ENCODE results near the gene SPATS1. TPM values are rescaled to one million over a fixed set of nuclear protein-coding genes. Genes with fewer than 3 reads are reported as not detected.

SPATS1 gene
- total and polyA plus RNA-seq, 2 donors (not counting 1 experiment from before 2014, with no cell fraction given): not detected

DNA sequence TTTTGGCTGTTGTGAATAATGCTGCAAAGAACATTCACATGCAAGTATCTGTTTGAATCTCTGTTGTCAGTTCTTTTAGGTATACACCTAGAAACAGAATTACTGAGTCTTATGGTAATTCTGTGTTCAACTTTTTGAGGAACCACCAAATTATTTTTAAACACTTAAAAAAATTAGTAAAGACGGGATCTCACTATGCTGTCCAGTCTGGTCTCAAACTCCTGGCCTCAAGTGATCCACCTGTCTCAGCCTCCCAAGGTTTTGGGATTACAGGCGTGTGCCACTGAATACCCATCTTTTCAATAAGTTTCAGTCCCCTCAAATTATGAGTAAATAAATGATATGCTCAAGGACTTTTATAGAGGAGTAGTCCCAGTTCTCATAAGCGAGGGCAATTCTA, 17.5 kb downstream of the SPATS1 start:
- no peak overlapping the region for H3K4me2 ChIP-seq (replicated peaks; ENCODE audit: low read depth, low read length, poor library complexity, severe bottlenecking)
- H3K27ac ChIP-seq (ENCODE audit: low read length in 2 of 2): no peak overlapping the region
- H3K27me3 Mint-ChIP-seq: peaks cover 18% of the 10 kb centered on the region
- no peak overlapping the region for H2AFZ ChIP-seq (ENCODE audit: insufficient read depth, low read depth, low read length, poor library complexity, severe bottlenecking)
- H3K27me3 ChIP-seq (replicated peaks in 1 of 4; ENCODE audit: control extremely low read depth in 1 of 4, control insufficient read depth in 3 of 4, insufficient read depth in 4 of 4, low read length in 3 of 4): peaks cover 0 to 10% (median 4%) of the 10 kb centered on the region in 4 experiments
- ATAC-seq (ENCODE audit: low read depth): no peak
- no peak for TF ChIP-seq EZH2 (IDR thresholded peaks at IDR 0.05; ENCODE audit: borderline replicate concordance, insufficient read depth, low read depth, low read length, poor library complexity, severe bottlenecking)
- TF ChIP-seq, protein P1, sequence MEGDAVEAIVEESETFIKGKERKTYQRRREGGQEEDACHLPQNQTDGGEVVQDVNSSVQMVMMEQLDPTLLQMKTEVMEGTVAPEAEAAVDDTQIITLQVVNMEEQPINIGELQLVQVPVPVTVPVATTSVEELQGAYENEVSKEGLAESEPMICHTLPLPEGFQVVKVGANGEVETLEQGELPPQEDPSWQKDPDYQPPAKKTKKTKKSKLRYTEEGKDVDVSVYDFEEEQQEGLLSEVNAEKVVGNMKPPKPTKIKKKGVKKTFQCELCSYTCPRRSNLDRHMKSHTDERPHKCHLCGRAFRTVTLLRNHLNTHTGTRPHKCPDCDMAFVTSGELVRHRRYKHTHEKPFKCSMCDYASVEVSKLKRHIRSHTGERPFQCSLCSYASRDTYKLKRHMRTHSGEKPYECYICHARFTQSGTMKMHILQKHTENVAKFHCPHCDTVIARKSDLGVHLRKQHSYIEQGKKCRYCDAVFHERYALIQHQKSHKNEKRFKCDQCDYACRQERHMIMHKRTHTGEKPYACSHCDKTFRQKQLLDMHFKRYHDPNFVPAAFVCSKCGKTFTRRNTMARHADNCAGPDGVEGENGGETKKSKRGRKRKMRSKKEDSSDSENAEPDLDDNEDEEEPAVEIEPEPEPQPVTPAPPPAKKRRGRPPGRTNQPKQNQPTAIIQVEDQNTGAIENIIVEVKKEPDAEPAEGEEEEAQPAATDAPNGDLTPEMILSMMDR (IDR thresholded peaks at IDR 0.05): no peak
- CTCF ChIA-PET: interaction anchor here (0.6 kb wide), 1 partner anchor 48 kb away, joined by 3 read pairs; no protein-coding TSS in a partner anchor
- no peak overlapping the region for H3K4me3 ChIP-seq (ENCODE audit: control extremely low read depth in 1 of 5, extremely low read depth in 1 of 5, insufficient read depth in 1 of 5, low read depth in 2 of 5, low read length in 4 of 5)
- H3K4me3 Mint-ChIP-seq: no peak overlapping the region
- no peak overlapping the region for H3K27ac Mint-ChIP-seq
- no peaks in the 10 kb centered on the region for H3K4me1 ChIP-seq (ENCODE audit: control insufficient read depth in 2 of 2, insufficient read depth in 2 of 2, low read length in 2 of 2)
- 100% methylated on average over 1 of the region's 3 CpGs for WGBS (ENCODE audit: insufficient coverage)
- no peaks in the 10 kb centered on the region for H3K79me2 ChIP-seq (ENCODE audit: control insufficient read depth, insufficient read depth, low read length)
- POLR2A ChIA-PET: no interaction called here
- intact Hi-C loops (cut with micrococcal nuclease): no loop called here
- peaks cover 5% of the 10 kb centered on the region for H3K4me1 Mint-ChIP-seq
- peaks cover 0 to 5% (median 4%) of the 10 kb centered on the region in 3 donors for H3K9me3 ChIP-seq (ENCODE audit: control extremely low read depth in 1 of 3, control insufficient read depth in 2 of 3, insufficient read depth in 1 of 3, low read length in 2 of 3)
- no peaks in the 10 kb centered on the region for H4K20me1 ChIP-seq (ENCODE audit: control insufficient read depth, insufficient read depth, low read length, poor library complexity, severe bottlenecking)
- no peak for DNase-seq
- peaks cover 4% of the 10 kb centered on the region for H3K9me3 Mint-ChIP-seq (ENCODE audit: insufficient read depth)
- H3K36me3 ChIP-seq (replicated peaks in 1 of 2; ENCODE audit: control extremely low read depth in 1 of 2, control insufficient read depth in 1 of 2, extremely low read depth in 1 of 2, insufficient read depth in 2 of 2, low read length in 1 of 2): no peaks in the 10 kb centered on the region
- no peak overlapping the region for H3K9ac ChIP-seq (ENCODE audit: low read length)

DNA sequence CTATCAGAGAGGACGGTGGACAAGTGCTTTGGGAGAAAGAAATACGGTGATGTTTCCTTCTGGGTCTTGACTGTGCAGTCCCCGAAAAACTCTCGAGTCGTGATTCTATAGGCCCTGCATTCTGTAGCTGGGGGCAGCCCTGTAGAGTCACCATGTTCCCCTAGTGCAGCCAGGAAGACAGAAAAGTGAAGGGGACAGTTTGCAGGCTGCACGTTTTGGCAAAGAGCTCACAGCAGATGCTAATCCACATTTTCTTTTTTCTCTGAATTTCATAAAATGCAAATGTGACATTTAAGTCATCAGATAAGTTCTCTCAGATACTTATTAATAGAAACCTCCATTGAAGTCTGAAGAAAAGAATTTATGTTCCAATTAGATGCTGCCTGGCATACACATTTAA, 19.5 kb downstream of the SPATS1 start:
- Histone ChIP-seq H4K20me1 (ENCODE audit: control insufficient read depth, insufficient read depth, low read length, poor library complexity, severe bottlenecking) (no peaks in the 10 kb centered on the region), H3K4me3 (ENCODE audit: control extremely low read depth in 1 of 5, extremely low read depth in 1 of 5, insufficient read depth in 1 of 5, low read depth in 2 of 5, low read length in 4 of 5) (no peak overlapping the region), H2AFZ (ENCODE audit: insufficient read depth, low read depth, low read length, poor library complexity, severe bottlenecking) (no peak overlapping the region), H3K27ac (ENCODE audit: low read length in 2 of 2) (no peak overlapping the region), H3K9ac (ENCODE audit: low read length) (no peak overlapping the region), H3K4me1 (ENCODE audit: control insufficient read depth in 2 of 2, insufficient read depth in 2 of 2, low read length in 2 of 2) (no peaks in the 10 kb centered on the region), H3K36me3 (replicated peaks in 1 of 2; ENCODE audit: control extremely low read depth in 1 of 2, control insufficient read depth in 1 of 2, extremely low read depth in 1 of 2, insufficient read depth in 2 of 2, low read length in 1 of 2) (no peaks in the 10 kb centered on the region), H3K27me3 (replicated peaks in 1 of 4; ENCODE audit: control extremely low read depth in 1 of 4, control insufficient read depth in 3 of 4, insufficient read depth in 4 of 4, low read length in 3 of 4) (peaks cover 0 to 7% (median 0%) of the 10 kb centered on the region in 4 experiments), H3K9me3 (ENCODE audit: control extremely low read depth in 1 of 3, control insufficient read depth in 2 of 3, insufficient read depth in 1 of 3, low read length in 2 of 3) (no peaks in the 10 kb centered on the region), H3K4me2 (replicated peaks; ENCODE audit: low read depth, low read length, poor library complexity, severe bottlenecking) (no peak overlapping the region), H3K79me2 (ENCODE audit: control insufficient read depth, insufficient read depth, low read length) (no peaks in the 10 kb centered on the region)
- ChIA-PET POLR2A (no interaction called here), CTCF (interaction anchor here (1.0 kb wide), 1 partner anchor 22 kb away, joined by 3 read pairs; no protein-coding TSS in a partner anchor)
- Mint-ChIP-seq H3K9me3 (ENCODE audit: insufficient read depth) (no peaks in the 10 kb centered on the region), H3K27me3 (peaks cover 17% of the 10 kb centered on the region), H3K4me1 (peaks cover 10% of the 10 kb centered on the region), H3K27ac (no peak overlapping the region), H3K4me3 (no peak overlapping the region)
- TF ChIP-seq, protein P1 (IDR thresholded peaks at IDR 0.05): no peak
- no peak for TF ChIP-seq EZH2 (IDR thresholded peaks at IDR 0.05; ENCODE audit: borderline replicate concordance, insufficient read depth, low read depth, low read length, poor library complexity, severe bottlenecking)
- 94% methylated on average over 5 of the region's 6 CpGs for WGBS (ENCODE audit: insufficient coverage)
- intact Hi-C loops (cut with micrococcal nuclease): no loop called here
- ATAC-seq (ENCODE audit: low read depth): no peak
- no peak for DNase-seq
